ENCODE data around the gene MTARC2. TPM values are rescaled to one million over a fixed set of nuclear protein-coding genes. Genes with fewer than 3 reads are reported as not detected.
A peak's percentile ranks its signal among the peaks of the same experiment; 100 is the strongest.

Gene MTARC2
- total RNA-seq, 1 donor from 2014 or later: 25.6 TPM

DNA sequence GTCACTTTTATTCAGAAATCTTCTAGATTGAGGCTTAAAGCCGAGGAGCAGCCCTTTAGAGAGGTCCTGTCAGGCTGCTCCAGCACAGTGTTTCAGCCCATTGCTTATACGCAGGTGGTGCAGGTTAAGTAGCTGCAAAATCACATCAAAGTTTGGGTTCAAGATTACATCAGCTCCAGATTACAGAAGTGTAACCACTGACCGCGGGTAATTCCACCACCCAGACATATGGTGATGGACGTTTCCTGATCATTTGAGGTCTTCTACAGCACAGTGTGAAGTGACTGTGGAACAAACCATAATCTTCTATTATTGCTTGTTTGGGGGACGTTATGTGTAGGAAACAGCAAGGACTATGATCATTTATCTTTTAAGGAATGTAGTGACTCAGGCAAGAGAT, 46.1 kb upstream of the MTARC2 start:
- Mint-ChIP-seq H3K27ac (ENCODE audit: unreplicated experiment) (no peak overlapping the region), H3K9me3 (ENCODE audit: unreplicated experiment) (no peaks in the 10 kb centered on the region), H3K4me3 (ENCODE audit: unreplicated experiment) (no peak overlapping the region), H3K27me3 (ENCODE audit: unreplicated experiment) (peaks cover 6% of the 10 kb centered on the region), H3K4me1 (ENCODE audit: unreplicated experiment) (peaks cover 9% of the 10 kb centered on the region), H3K36me3 (ENCODE audit: unreplicated experiment) (peaks cover 2% of the 10 kb centered on the region)
- DNase-seq (ENCODE audit: extremely low spot score, unreplicated experiment): peak; percentile 40
- TF ChIP-seq CTCF (IDR thresholded peaks at IDR 0.05): no peak

DNA sequence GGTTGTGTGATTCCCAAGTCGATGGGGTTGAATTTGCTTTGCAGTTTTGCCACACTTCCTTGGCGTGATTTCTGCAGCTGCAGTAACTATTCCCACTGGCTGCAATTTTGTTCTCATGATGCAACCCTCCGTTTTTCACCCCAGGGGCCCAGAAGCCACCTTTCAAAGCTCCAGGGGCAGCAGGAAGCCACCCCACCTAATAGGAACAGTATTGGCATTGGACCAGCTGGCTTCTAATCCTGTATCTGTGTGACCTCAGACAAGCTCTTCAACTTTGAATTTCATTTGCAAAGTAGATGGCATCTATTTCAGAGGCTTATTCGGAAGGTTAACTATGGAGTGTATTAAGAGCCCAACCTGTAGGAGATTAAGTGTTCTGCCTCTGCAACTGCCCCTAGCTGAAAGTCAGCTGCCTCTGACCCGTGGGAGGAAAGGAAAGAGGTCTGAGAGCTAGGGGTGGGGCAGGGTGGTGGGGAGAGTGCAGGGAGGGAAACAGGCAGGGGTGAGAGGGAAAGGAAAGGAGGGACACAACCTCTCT, 45.3 kb upstream of the MTARC2 start:
- Mint-ChIP-seq H3K4me3 (ENCODE audit: unreplicated experiment) (no peak overlapping the region), H3K27me3 (ENCODE audit: unreplicated experiment) (peaks cover 6% of the 10 kb centered on the region), H3K4me1 (ENCODE audit: unreplicated experiment) (peaks cover 9% of the 10 kb centered on the region), H3K27ac (ENCODE audit: unreplicated experiment) (no peak overlapping the region), H3K36me3 (ENCODE audit: unreplicated experiment) (peaks cover 2% of the 10 kb centered on the region), H3K9me3 (ENCODE audit: unreplicated experiment) (no peaks in the 10 kb centered on the region)
- DNase-seq (ENCODE audit: extremely low spot score, unreplicated experiment): peak; percentile 44
- no peak for TF ChIP-seq CTCF (IDR thresholded peaks at IDR 0.05)

- no peak for TF ChIP-seq CTCF (IDR thresholded peaks at IDR 0.05)
- peaks cover 2% of the 10 kb centered on the region for H3K36me3 Mint-ChIP-seq (ENCODE audit: unreplicated experiment)
- no peak overlapping the region for H3K4me3 Mint-ChIP-seq (ENCODE audit: unreplicated experiment)
- H3K4me1 Mint-ChIP-seq (ENCODE audit: unreplicated experiment): peaks cover 8% of the 10 kb centered on the region
- no peaks in the 10 kb centered on the region for H3K9me3 Mint-ChIP-seq (ENCODE audit: unreplicated experiment)
- DNase-seq (ENCODE audit: extremely low spot score, unreplicated experiment): peak; percentile 57
- H3K27ac Mint-ChIP-seq (ENCODE audit: unreplicated experiment): no peak overlapping the region
- H3K27me3 Mint-ChIP-seq (ENCODE audit: unreplicated experiment): peaks cover 6% of the 10 kb centered on the region
Observed at GRCh38 chr1:220703305-220703704, 44.8 kb upstream of the MTARC2 start.

- no peaks in the 10 kb centered on the region for H3K4me1 Mint-ChIP-seq (ENCODE audit: unreplicated experiment)
Observed at GRCh38 chr1:220705782-220706181, 42.3 kb upstream of the MTARC2 start.

DNA sequence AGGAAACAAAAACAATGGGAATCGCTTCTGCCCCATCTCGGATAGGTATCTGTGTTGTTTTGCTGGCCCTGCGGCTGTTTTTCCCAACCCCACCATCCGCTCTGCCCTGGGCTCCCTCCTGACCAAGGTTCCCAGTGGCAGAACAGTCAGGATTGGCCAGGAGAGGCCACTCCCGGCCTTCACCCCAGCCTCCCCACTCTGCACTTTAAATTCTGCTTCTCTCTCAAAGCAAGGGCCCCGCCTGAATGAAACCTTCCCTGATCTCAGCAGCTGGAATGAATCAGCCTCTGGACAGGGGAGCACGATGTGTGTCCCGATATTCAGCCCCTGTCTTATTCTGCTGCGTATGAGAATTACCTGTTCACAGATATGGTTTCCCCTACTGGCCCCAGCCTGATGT, 41.6 kb upstream of the MTARC2 start:
- Mint-ChIP-seq H3K4me1 (ENCODE audit: unreplicated experiment) (peaks cover 5% of the 10 kb centered on the region), H3K27me3 (ENCODE audit: unreplicated experiment) (peaks cover 6% of the 10 kb centered on the region), H3K27ac (ENCODE audit: unreplicated experiment) (no peak overlapping the region), H3K4me3 (ENCODE audit: unreplicated experiment) (no peak overlapping the region), H3K9me3 (ENCODE audit: unreplicated experiment) (no peaks in the 10 kb centered on the region), H3K36me3 (ENCODE audit: unreplicated experiment) (no peaks in the 10 kb centered on the region)
- TF ChIP-seq CTCF (IDR thresholded peaks at IDR 0.05): no peak
- peak; percentile 65 for DNase-seq (ENCODE audit: extremely low spot score, unreplicated experiment)

More at GRCh38 chr1:220705782-220706181, 42.3 kb upstream of the MTARC2 start:
- Mint-ChIP-seq H3K36me3 (ENCODE audit: unreplicated experiment) (no peaks in the 10 kb centered on the region), H3K27ac (ENCODE audit: unreplicated experiment) (no peak overlapping the region), H3K27me3 (ENCODE audit: unreplicated experiment) (peaks cover 6% of the 10 kb centered on the region), H3K4me3 (ENCODE audit: unreplicated experiment) (no peak overlapping the region), H3K9me3 (ENCODE audit: unreplicated experiment) (no peaks in the 10 kb centered on the region)
- no peak for DNase-seq (ENCODE audit: extremely low spot score, unreplicated experiment)
- no peak for TF ChIP-seq CTCF (IDR thresholded peaks at IDR 0.05)
